Stimulated activated CD8-positive, alpha-beta memory T cell treated with anti-CD3 and anti-CD28 coated beads, Interleukin-15, amount 100 ng/mL, for 48 hours (primary cell): ENCODE measurements around the gene PUM2.

Experiments
- DNase-seq, 2 donors: peaks; one replicate each; pipeline ENCODE4 v3.0.0-alpha.2; 2020; ENCODE audit warnings: low read depth in 2 of 2

Gene PUM2

GRCh38 chr2:20199633-20200270, 150.9 kb downstream of the PUM2 start:
- DNase-seq, result no peak

GRCh38 chr2:20198796-20199632, 151.6 kb downstream of the PUM2 start:
- DNase-seq, result no peak
